Measurements from ENCODE around the gene SH2D3C.

Gene SH2D3C

GRCh38 chr9:127698386-127698785, 80.1 kb downstream of the SH2D3C start:
- H3K36me3 Mint-ChIP-seq (ENCODE audit: insufficient read depth): peaks cover 6% of the 10 kb centered on the region
- H3K4me3 Mint-ChIP-seq: peak overlapping the region; percentile 27
- H3K9me3 Mint-ChIP-seq: no peaks in the 10 kb centered on the region
- H3K27ac Mint-ChIP-seq (ENCODE audit: low read depth): peak overlapping the region; percentile 22
- no peaks in the 10 kb centered on the region for H3K27me3 Mint-ChIP-seq
- H3K4me1 Mint-ChIP-seq: peaks cover 14% of the 10 kb centered on the region
- DNase-seq (ENCODE audit: low spot score in 2 of 2) (no peak), ATAC-seq (replicated peaks; ENCODE audit: extremely low read depth, poor library complexity, severe bottlenecking) (no peak)

GRCh38 chr9:127697575-127697974, 80.9 kb downstream of the SH2D3C start:
- H3K27me3 Mint-ChIP-seq: no peaks in the 10 kb centered on the region
- DNase-seq (ENCODE audit: low spot score in 2 of 2) (no peak), ATAC-seq (replicated peaks; ENCODE audit: extremely low read depth, poor library complexity, severe bottlenecking) (no peak)
- peaks cover 4% of the 10 kb centered on the region for H3K36me3 Mint-ChIP-seq (ENCODE audit: insufficient read depth)
- H3K4me3 Mint-ChIP-seq: no peak overlapping the region
- no peak overlapping the region for H3K27ac Mint-ChIP-seq (ENCODE audit: low read depth)
- H3K9me3 Mint-ChIP-seq: no peaks in the 10 kb centered on the region
- peaks cover 14% of the 10 kb centered on the region for H3K4me1 Mint-ChIP-seq

- H3K4me3 Mint-ChIP-seq: no peak overlapping the region
- peak overlapping the region; percentile 67 for H3K27ac Mint-ChIP-seq (ENCODE audit: low read depth)
- no peak for ATAC-seq (replicated peaks; ENCODE audit: extremely low read depth, poor library complexity, severe bottlenecking)
- no peak for DNase-seq (ENCODE audit: low spot score in 2 of 2)
- peaks cover 4% of the 10 kb centered on the region for H3K36me3 Mint-ChIP-seq (ENCODE audit: insufficient read depth)
- no peaks in the 10 kb centered on the region for H3K27me3 Mint-ChIP-seq
- H3K9me3 Mint-ChIP-seq: no peaks in the 10 kb centered on the region
- peaks cover 10% of the 10 kb centered on the region for H3K4me1 Mint-ChIP-seq
Observed at GRCh38 chr9:127694890-127695720, 83.4 kb downstream of the SH2D3C start.

- ATAC-seq (replicated peaks; ENCODE audit: extremely low read depth, poor library complexity, severe bottlenecking): no peak
- Mint-ChIP-seq H3K4me1 (no peaks in the 10 kb centered on the region), H3K4me3 (no peak overlapping the region), H3K36me3 (ENCODE audit: insufficient read depth) (peaks cover 2% of the 10 kb centered on the region), H3K27me3 (no peaks in the 10 kb centered on the region), H3K27ac (ENCODE audit: low read depth) (no peak overlapping the region), H3K9me3 (no peaks in the 10 kb centered on the region)
- DNase-seq (ENCODE audit: low spot score in 2 of 2): no peak
Observed at GRCh38 chr9:127693697-127694096, 84.8 kb downstream of the SH2D3C start.

- Mint-ChIP-seq H3K36me3 (ENCODE audit: insufficient read depth) (no peaks in the 10 kb centered on the region), H3K9me3 (no peaks in the 10 kb centered on the region), H3K4me1 (no peaks in the 10 kb centered on the region), H3K27me3 (no peaks in the 10 kb centered on the region), H3K27ac (ENCODE audit: low read depth) (no peak overlapping the region), H3K4me3 (no peak overlapping the region)
- ATAC-seq (replicated peaks; ENCODE audit: extremely low read depth, poor library complexity, severe bottlenecking) (no peak), DNase-seq (ENCODE audit: low spot score in 2 of 2) (no peak)
Observed at GRCh38 chr9:127693143-127693542, 85.3 kb downstream of the SH2D3C start.

GRCh38 chr9:127692071-127692470, 86.4 kb downstream of the SH2D3C start:
- no peak overlapping the region for H3K4me3 Mint-ChIP-seq
- no peak for DNase-seq (ENCODE audit: low spot score in 2 of 2)
- no peak for ATAC-seq (replicated peaks; ENCODE audit: extremely low read depth, poor library complexity, severe bottlenecking)
- H3K4me1 Mint-ChIP-seq: no peaks in the 10 kb centered on the region
- H3K27ac Mint-ChIP-seq (ENCODE audit: low read depth): no peak overlapping the region
- H3K36me3 Mint-ChIP-seq (ENCODE audit: insufficient read depth): no peaks in the 10 kb centered on the region
- H3K27me3 Mint-ChIP-seq: no peaks in the 10 kb centered on the region
- H3K9me3 Mint-ChIP-seq: no peaks in the 10 kb centered on the region

- Mint-ChIP-seq H3K36me3 (ENCODE audit: insufficient read depth) (no peaks in the 10 kb centered on the region), H3K27me3 (no peaks in the 10 kb centered on the region), H3K27ac (ENCODE audit: low read depth) (no peak overlapping the region), H3K4me1 (no peaks in the 10 kb centered on the region), H3K4me3 (no peak overlapping the region), H3K9me3 (no peaks in the 10 kb centered on the region)
- no peak for ATAC-seq (replicated peaks; ENCODE audit: extremely low read depth, poor library complexity, severe bottlenecking)
- no peak for DNase-seq (ENCODE audit: low spot score in 2 of 2)
Observed at GRCh38 chr9:127690735-127691134, 87.7 kb downstream of the SH2D3C start.

GRCh38 chr9:127689329-127690000, 89.0 kb downstream of the SH2D3C start:
- Mint-ChIP-seq H3K36me3 (ENCODE audit: insufficient read depth) (no peaks in the 10 kb centered on the region), H3K9me3 (no peaks in the 10 kb centered on the region), H3K4me3 (no peak overlapping the region), H3K27me3 (no peaks in the 10 kb centered on the region), H3K4me1 (no peaks in the 10 kb centered on the region), H3K27ac (ENCODE audit: low read depth) (no peak overlapping the region)
- ATAC-seq (replicated peaks; ENCODE audit: extremely low read depth, poor library complexity, severe bottlenecking) (no peak), DNase-seq (ENCODE audit: low spot score in 2 of 2) (no peak)

All from central memory CD8-positive, alpha-beta T cell (primary cell).